SK-N-SH treated with all-trans-retinoic acid at 6 μM for 48 hours (cell line): Measurements from ENCODE around the gene FBH1.

ENCODE experiments used
- ESRRG ChIP-seq: fragments of 250-450 bp; sonication (Bioruptor Pico); IDR thresholded peaks from 2 replicates; pipeline ENCODE4 v1.6.1; 2021; ENCODE audit warnings: mild to moderate bottlenecking
- POU6F1 ChIP-seq: fragments of 250-450 bp; sonication (Bioruptor Pico); IDR thresholded peaks from 2 replicates; pipeline ENCODE4 v1.8.0; 2021; ENCODE audit warnings: low read depth, mild to moderate bottlenecking, moderate library complexity, borderline replicate concordance
- RARB ChIP-seq: fragments of 250-450 bp; sonication (Bioruptor Pico); IDR thresholded peaks from 2 replicates; pipeline ENCODE4 v1.8.0; 2021; ENCODE audit warnings: mild to moderate bottlenecking, moderate library complexity
- TOX ChIP-seq: fragments of 250-450 bp; sonication (Bioruptor Pico); IDR thresholded peaks from 2 replicates; pipeline ENCODE4 v1.8.0; 2021; ENCODE audit warnings: mild to moderate bottlenecking, moderate library complexity, borderline replicate concordance
- ZFP30 ChIP-seq: fragments of 450-650 bp; formaldehyde crosslinking; IDR thresholded peaks from 2 replicates; pipeline ENCODE4 v1.5.0; 2022; ENCODE audit warnings: mild to moderate bottlenecking, moderate library complexity
- ZNF8 ChIP-seq: fragments of 450-650 bp; formaldehyde crosslinking; IDR thresholded peaks from 2 replicates; pipeline ENCODE4 v1.5.0; 2020; ENCODE audit warnings: mild to moderate bottlenecking, moderate library complexity

GRCh38 chr10:5983774-5984173 is 93.7 kb downstream of the FBH1 start:
- TF ChIP-seq ZNF8 (no peak), ZFP30 (no peak), POU6F1 (no peak), TOX (no peak), ESRRG (CRISPR knock-in tag) (no peak), RARB (CRISPR knock-in tag) (no peak)
